HUES64 (cell line): ENCODE data around the gene NMRAL1.

Experiments used
- H3K27ac ChIP-seq: 2 replicates; pipeline ENCODE4 v1.7.0; 2013; ENCODE audit warnings: low read depth, low read length, inconsistent platforms
- H3K27me3 ChIP-seq: 2 replicates; pipeline ENCODE4 v1.6.1; 2013; ENCODE audit warnings: mild to moderate bottlenecking, low read length; ENCODE audit not compliant: insufficient read depth
- H3K36me3 ChIP-seq: 2 replicates; pipeline ENCODE4 v1.6.1; 2013; ENCODE audit warnings: mild to moderate bottlenecking, low read length; ENCODE audit not compliant: insufficient read depth
- H3K4me1 ChIP-seq: 2 replicates; pipeline ENCODE4 v1.6.1; 2013; ENCODE audit warnings: mild to moderate bottlenecking, low read length, moderate library complexity; ENCODE audit not compliant: insufficient read depth
- H3K4me3 ChIP-seq: 2 replicates; pipeline ENCODE4 v1.5.1; 2013; ENCODE audit warnings: mild to moderate bottlenecking, low read length, moderate library complexity
- H3K9ac ChIP-seq: 2 replicates; pipeline ENCODE4 v1.6.1; 2013; ENCODE audit warnings: mild to moderate bottlenecking, low read depth, low read length
- H3K9me3 ChIP-seq: 2 replicates; pipeline ENCODE4 v1.6.1; 2013; ENCODE audit warnings: low read depth, low read length; ENCODE audit not compliant: insufficient read depth
- WGBS: fragments of 150-250, 120-280 bp; methylation state at CpG from one replicate; pipeline ENCODE4 v1.1.7; 2013; ENCODE audit warnings: missing lambda C conversion rate; 5-methylcytosine and 5-hydroxymethylcytosine counted together

Gene NMRAL1

DNA sequence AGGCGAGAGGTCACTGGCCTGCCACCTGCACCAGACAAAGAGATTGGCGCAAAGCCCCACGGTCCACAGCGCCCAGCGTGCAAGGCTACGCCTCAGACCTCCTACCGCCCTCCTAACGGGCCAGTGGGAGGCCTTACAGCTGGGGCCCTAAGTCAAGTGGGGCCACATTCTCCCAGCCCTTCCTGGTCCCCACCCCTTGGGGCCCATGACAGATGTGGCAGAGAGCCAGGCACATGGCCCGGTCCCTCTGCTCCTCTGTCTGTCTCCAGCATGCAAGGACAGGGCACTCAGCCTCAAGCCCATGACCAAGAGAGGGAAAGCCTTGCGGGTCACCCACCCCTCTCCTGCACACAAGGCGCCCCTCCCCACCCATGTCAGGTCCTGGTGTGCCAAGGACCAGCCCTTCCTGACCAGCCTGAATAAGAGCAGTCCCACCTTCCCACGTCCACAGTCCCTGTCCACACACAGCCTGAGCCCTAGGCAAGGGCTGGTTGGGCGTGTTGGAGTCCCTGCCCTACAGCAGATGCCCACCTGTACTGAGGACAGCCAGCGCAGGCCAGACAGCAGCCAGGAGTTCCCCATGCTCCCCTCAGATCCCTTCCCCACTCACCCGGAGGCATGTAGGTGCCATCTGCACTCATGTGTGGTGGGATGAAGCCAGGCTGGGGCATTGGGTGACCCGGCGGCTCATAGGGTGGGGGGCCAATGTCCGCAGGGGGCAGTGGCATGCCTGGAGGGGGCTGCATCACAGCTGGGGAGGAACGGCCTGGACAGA lies 38.8 kb upstream of the NMRAL1 start:
- peaks cover 48% of the 10 kb centered on the region for H3K36me3 ChIP-seq
- 0 out of 2 replicates have a peak, but pooled peaks cover 5% of the 10 kb centered on the region for H3K4me1 ChIP-seq
- H3K27me3 ChIP-seq: no peaks in the 10 kb centered on the region
- H3K27ac ChIP-seq: no peak overlapping the region
- H3K9ac ChIP-seq: no peak overlapping the region
- WGBS: 95% methylated on average over 19 of the region's 19 CpGs
- no peaks in the 10 kb centered on the region for H3K9me3 ChIP-seq
- no peak overlapping the region for H3K4me3 ChIP-seq

DNA sequence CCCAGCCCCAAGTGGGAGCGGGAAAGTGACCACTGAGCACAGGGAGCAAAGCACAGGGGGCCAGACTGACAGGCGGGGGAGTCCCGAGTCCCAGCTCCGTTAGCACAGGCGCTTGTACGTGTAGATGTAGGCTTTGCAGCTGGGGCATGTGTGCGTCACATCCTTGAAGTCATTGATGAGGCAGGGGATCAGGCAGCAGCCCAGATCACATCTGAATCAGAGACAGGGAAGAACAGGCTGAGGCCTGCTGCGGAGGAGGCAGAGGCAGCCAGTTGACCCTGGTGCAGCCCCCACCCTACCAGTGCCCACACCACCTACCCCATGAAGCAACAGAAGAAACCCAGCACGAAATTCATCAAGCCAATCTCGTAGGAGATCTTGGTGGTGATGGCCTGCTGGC lies 38.0 kb upstream of the NMRAL1 start:
- no peaks in the 10 kb centered on the region for H3K27me3 ChIP-seq
- H3K9ac ChIP-seq: no peak overlapping the region
- H3K9me3 ChIP-seq: no peaks in the 10 kb centered on the region
- H3K27ac ChIP-seq: no peak overlapping the region
- H3K4me1 ChIP-seq: 0 out of 2 replicates have a peak, but pooled peaks cover 5% of the 10 kb centered on the region
- H3K4me3 ChIP-seq: no peak overlapping the region
- H3K36me3 ChIP-seq: peaks cover 56% of the 10 kb centered on the region
- 92% methylated on average over 10 of the region's 10 CpGs for WGBS

DNA sequence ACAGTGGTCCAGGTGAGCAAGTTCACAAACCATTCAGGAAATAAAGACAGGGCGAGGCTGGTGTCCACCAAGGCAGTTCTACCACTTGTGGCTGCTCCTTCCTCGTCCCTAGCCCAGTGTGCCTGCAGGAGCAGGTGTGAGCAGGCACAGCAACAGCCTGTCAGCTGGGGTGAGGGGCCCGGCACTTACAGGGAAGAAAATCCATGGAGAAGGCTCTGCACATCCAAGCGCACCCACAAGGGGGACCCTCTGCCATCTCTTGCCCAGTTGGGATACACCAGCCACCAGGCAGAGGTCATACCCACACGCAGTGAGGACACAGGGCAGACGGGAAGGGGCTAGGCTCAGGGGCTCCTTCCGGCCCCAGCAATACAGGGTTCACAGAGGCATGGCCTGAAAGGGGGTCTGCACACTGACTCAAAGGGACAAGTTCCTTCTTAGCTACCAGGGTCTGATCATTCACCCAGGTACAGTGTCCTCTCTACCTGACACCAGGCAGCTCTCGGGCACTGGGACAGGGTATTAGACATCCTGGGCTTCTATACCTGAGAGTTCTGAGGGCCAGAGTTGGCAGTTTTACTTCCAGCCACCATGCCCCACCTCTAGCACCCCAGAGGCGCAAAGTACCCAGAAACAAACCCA lies 37.1 kb upstream of the NMRAL1 start:
- peaks cover 57% of the 10 kb centered on the region for H3K36me3 ChIP-seq
- H3K9me3 ChIP-seq: no peaks in the 10 kb centered on the region
- H3K27ac ChIP-seq: no peak overlapping the region
- WGBS: 67% methylated on average over 9 of the region's 9 CpGs
- H3K9ac ChIP-seq: no peak overlapping the region
- H3K4me1 ChIP-seq: 0 out of 2 replicates have a peak, but pooled peaks cover 5% of the 10 kb centered on the region
- H3K4me3 ChIP-seq: no peak overlapping the region
- H3K27me3 ChIP-seq: no peaks in the 10 kb centered on the region

DNA sequence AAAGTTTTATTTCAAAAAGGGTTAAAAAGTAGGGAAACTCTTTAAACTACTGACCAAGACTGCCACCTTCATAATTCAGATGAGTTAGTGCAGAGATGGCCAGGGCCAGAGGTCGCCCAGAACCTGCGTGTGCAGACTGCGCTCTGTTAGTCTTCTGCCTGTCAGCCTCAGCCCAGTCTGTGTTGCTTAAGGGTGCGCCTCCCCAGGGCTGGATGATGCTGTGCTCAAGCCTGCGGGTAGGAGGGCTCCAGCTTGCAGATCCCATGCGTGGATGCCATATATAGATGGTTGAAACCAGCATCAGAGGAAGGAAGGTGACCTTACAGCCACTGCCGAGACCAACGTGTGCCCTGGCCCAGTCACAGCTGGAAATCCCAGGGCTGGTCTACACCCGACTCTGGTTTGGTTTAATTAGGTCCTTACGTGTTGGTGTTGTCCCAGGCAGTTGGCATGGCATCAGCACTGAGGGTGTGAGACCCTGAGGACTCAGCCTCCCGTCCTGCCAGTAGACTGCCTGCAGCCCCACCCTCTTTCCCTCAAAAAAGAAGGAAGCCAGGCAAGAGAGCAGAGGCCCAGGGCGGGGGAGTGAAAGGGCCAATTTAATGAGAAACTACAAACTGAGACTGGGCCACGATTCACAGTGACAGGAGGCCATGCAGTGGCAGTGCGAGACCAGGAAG lies 36.5 kb upstream of the NMRAL1 start:
- WGBS: 92% methylated on average over 14 of the region's 14 CpGs
- Histone ChIP-seq H3K9me3 (no peaks in the 10 kb centered on the region), H3K9ac (no peak overlapping the region), H3K36me3 (peaks cover 57% of the 10 kb centered on the region), H3K4me1 (0 out of 2 replicates have a peak, but pooled peaks cover 5% of the 10 kb centered on the region), H3K27ac (no peak overlapping the region), H3K4me3 (no peak overlapping the region), H3K27me3 (no peaks in the 10 kb centered on the region)

DNA sequence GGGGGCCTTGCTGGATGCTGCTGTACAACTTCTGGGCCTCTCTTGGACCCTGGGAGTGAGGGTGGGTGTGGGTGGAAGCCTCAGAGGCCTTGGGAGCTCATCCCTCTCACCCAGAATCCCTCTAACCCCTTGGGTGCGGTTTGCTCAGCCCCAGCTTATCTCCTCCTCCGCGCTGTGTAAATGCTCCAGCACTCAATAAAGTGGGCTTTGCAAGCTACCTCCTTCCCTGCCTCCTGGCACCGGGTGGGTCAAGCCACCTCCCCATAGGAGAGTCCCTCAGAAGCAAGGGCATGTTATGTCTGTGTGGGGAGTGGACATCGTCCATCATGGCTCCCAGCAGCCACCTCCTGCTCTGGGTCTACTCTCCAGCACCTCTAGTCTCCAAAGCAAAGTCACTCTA lies 35.7 kb upstream of the NMRAL1 start:
- 78% methylated on average over 5 of the region's 5 CpGs for WGBS
- Histone ChIP-seq H3K4me3 (no peak overlapping the region), H3K36me3 (peaks cover 57% of the 10 kb centered on the region), H3K9me3 (no peaks in the 10 kb centered on the region), H3K27ac (no peak overlapping the region), H3K4me1 (0 out of 2 replicates have a peak, but pooled peaks cover 4% of the 10 kb centered on the region), H3K9ac (no peak overlapping the region), H3K27me3 (no peaks in the 10 kb centered on the region)

DNA sequence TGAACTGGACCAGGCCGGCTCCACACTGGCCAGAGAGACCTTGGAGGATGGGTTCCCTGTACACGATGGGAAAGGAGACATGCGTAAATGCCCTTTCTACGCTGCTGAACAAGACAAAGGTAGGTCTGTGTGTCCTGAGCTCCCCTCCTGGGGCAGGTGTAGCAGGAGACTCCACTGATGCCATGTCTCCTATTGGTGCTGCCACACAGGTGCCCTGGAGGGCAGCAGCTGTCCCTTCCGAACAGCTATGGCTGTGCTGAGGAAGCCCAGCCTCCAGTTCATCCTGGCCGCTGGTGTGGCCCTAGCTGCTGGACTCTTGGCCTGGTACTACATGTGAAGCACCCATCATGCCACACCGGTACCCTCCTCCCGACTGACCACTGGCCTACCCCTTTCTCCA lies 35.0 kb upstream of the NMRAL1 start:
- no peaks in the 10 kb centered on the region for H3K4me1 ChIP-seq
- no peak overlapping the region for H3K4me3 ChIP-seq
- H3K27ac ChIP-seq: no peak overlapping the region
- no peaks in the 10 kb centered on the region for H3K27me3 ChIP-seq
- no peak overlapping the region for H3K9ac ChIP-seq
- H3K36me3 ChIP-seq: peaks cover 57% of the 10 kb centered on the region
- WGBS: 93% methylated on average over 8 of the region's 8 CpGs
- H3K9me3 ChIP-seq: no peaks in the 10 kb centered on the region

DNA sequence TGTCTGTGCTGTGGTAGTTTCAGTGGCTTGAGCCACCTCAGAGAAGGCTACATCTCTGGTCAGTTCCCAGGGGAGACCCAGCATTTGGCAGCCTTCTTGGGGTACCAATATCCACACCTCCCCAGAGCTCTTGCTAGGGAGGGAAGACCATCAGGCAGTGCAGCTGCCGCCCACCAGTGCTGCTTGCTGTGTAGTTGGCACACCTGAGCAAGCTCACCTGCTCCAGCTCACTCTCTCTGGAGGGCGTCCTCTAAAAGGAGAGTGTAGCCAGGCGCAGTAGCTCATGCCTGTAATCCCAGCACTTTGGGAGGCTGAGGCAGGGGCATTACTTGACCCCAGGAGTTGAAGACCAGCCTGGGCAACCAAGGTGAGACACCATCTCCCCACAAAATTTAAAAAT lies 34.4 kb upstream of the NMRAL1 start:
- Histone ChIP-seq H3K9me3 (no peaks in the 10 kb centered on the region), H3K36me3 (peaks cover 54% of the 10 kb centered on the region), H3K4me3 (no peak overlapping the region), H3K4me1 (no peaks in the 10 kb centered on the region), H3K27me3 (no peaks in the 10 kb centered on the region), H3K27ac (no peak overlapping the region), H3K9ac (no peak overlapping the region)
- WGBS: 97% methylated on average over 3 of the region's 3 CpGs

DNA sequence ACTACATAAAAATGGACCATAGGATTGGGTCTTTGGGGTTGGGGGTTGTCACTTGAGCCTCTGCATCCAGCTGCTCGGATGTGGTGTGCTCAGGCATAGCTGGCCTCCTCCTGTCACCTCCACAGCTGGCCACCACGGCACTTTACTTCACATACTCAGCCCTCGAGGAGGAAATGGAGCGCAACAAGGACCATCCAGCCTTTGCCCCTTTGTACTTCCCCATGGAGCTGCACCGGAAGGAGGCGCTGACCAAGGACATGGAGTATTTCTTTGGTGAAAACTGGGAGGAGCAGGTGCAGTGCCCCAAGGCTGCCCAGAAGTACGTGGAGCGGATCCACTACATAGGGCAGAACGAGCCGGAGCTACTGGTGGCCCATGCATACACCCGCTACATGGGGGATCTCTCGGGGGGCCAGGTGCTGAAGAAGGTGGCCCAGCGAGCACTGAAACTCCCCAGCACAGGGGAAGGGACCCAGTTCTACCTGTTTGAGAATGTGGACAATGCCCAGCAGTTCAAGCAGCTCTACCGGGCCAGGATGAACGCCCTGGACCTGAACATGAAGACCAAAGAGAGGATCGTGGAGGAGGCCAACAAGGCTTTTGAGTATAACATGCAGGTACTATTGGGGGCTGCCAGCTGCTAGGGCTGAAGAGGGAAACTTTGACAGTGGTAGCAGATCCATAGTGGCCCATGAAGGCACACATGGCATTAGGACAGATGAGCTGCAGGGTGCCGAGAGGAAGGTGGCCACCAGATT lies 33.3 kb upstream of the NMRAL1 start:
- no peak overlapping the region for H3K9ac ChIP-seq
- no peak overlapping the region for H3K27ac ChIP-seq
- peaks cover 48% of the 10 kb centered on the region for H3K36me3 ChIP-seq
- H3K9me3 ChIP-seq: no peaks in the 10 kb centered on the region
- H3K4me3 ChIP-seq: no peak overlapping the region
- H3K27me3 ChIP-seq: no peaks in the 10 kb centered on the region
- no peaks in the 10 kb centered on the region for H3K4me1 ChIP-seq
- 96% methylated on average over 17 of the region's 17 CpGs for WGBS

DNA sequence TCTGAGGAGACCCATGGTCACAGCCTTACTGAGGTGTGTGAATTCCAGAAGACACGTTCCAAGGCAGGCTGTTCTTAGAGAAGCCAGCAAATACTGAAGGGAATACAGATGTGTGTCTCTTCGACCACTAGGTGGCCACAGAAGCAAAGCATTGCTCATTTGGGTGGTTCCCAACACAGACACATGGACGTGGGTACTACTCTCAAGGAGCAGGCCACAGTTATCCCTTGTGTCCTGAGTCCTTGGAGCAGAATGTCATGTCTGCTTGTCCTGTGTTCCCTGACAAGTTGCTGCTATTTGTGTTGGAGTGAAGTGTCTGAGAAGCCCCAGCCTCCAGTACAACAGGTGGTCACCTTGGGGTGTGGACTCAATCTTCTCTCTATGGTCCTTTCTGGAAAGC lies 32.0 kb upstream of the NMRAL1 start:
- Histone ChIP-seq H3K4me1 (peaks cover 3% of the 10 kb centered on the region; the same call in 1 of the 2 replicates), H3K27ac (no peak overlapping the region), H3K9ac (no peak overlapping the region), H3K27me3 (no peaks in the 10 kb centered on the region), H3K4me3 (no peak overlapping the region), H3K9me3 (no peaks in the 10 kb centered on the region), H3K36me3 (peaks cover 37% of the 10 kb centered on the region)
- 28% methylated on average over 3 of the region's 3 CpGs for WGBS

DNA sequence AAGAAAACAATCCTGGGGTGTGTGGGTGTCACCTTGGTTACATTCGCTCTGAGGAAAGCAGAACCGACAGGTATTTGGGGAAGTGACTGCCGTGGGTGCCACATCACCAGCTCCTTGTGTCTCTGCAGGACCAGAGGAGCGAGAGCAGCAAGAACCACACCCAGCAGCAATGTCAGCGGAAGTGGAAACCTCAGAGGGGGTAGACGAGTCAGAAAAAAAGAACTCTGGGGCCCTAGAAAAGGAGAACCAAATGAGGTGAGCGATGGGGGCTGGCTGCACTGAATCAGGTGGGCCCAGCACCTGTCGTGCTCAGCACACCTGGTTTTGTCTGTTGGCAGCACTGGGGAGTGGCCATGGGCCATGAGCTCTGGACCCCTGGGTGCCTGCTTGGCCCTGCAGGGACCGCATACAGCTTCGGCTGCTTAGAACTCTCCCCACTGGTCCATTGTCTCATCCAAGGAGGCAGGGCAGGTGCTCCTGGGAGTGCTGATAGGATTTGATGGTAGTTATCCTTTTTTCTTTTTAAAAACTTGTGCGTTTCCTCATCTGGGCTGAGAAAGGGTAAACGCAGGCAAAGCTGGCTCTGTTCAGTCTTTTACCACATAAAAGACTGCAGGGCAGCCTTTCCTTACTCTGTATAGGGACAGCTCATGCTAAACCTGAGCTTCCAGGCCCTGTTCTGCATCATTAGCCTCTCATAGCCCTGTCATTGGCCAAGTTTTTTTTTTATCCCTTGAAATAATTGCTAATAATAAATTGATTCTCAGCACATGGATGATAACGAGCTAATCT lies 31.1 kb upstream of the NMRAL1 start:
- no peak overlapping the region for H3K4me3 ChIP-seq
- H3K27me3 ChIP-seq: no peaks in the 10 kb centered on the region
- no peaks in the 10 kb centered on the region for H3K9me3 ChIP-seq
- no peak overlapping the region for H3K9ac ChIP-seq
- peaks cover 12% of the 10 kb centered on the region; the same call in 1 of the 2 replicates for H3K4me1 ChIP-seq
- 91% methylated on average over 13 of the region's 13 CpGs for WGBS
- H3K27ac ChIP-seq: no peak overlapping the region
- H3K36me3 ChIP-seq: peaks cover 29% of the 10 kb centered on the region
